ENCODE results near the gene THYN1. TPM values are rescaled to one million over a fixed set of nuclear protein-coding genes. Genes with fewer than 3 reads are reported as not detected.

Gene THYN1
- total and polyA plus RNA-seq, 2 donors (not counting 3 experiments of a cell fraction or from before 2014, with no cell fraction given) = 35.7 to 38.0 TPM

GRCh38 chr11:134231958-134232659 is 21.0 kb downstream of the THYN1 start:
- Histone ChIP-seq H3K4me1 (ENCODE audit: control insufficient read depth, extremely low read depth, insufficient read depth, low read length) (peaks cover 23% of the 10 kb centered on the region), H3K27me3 (ENCODE audit: control insufficient read depth in 2 of 2, insufficient read depth in 2 of 2, low read length in 2 of 2) (no peaks in the 10 kb centered on the region), H3K9ac (replicated peaks; ENCODE audit: extremely low read depth, insufficient read depth, low read length) (no peak overlapping the region), H3K4me2 (ENCODE audit: insufficient read depth, low read length) (no peak overlapping the region), H3K79me2 (ENCODE audit: control insufficient read depth, insufficient read depth, low read length) (peaks cover 48% of the 10 kb centered on the region), H2AFZ (ENCODE audit: low read depth, low read length) (no peak overlapping the region), H4K20me1 (replicated peaks; ENCODE audit: control insufficient read depth, extremely low read depth, insufficient read depth, low read length) (no peaks in the 10 kb centered on the region), H3K9me3 (replicated peaks; ENCODE audit: control insufficient read depth, insufficient read depth, low read length) (no peaks in the 10 kb centered on the region), H3K36me3 (ENCODE audit: control insufficient read depth in 2 of 2, extremely low read depth in 1 of 2, insufficient read depth in 2 of 2, low read length in 2 of 2) (peaks cover 0 to 5% of the 10 kb centered on the region in 2 experiments), H3K9me1 (replicated peaks; ENCODE audit: control insufficient read depth, extremely low read depth, insufficient read depth, low read length) (no peaks in the 10 kb centered on the region), H3K27ac (ENCODE audit: insufficient read depth, low read depth, low read length) (no peak overlapping the region), H3K4me3 (replicated peaks in 1 of 3; ENCODE audit: insufficient read depth in 1 of 3, low read depth in 1 of 3, low read length in 3 of 3) (no peak overlapping the region)
- TF ChIP-seq MAX (IDR thresholded peaks at IDR 0.05; ENCODE audit: insufficient read depth, insufficient read length) = no peak
- TF ChIP-seq POLR2AphosphoS5 (IDR thresholded peaks at IDR 0.05; ENCODE audit: insufficient read depth, low read depth, low read length) = no peak
- TF ChIP-seq FOS (IDR thresholded peaks at IDR 0.05; ENCODE audit: borderline replicate concordance, insufficient read depth, low read length) = no peak
- TF ChIP-seq GATA2 (IDR thresholded peaks at IDR 0.05; ENCODE audit: insufficient read depth, insufficient read length, low read depth, low read length) = no peak
- TF ChIP-seq MYC (IDR thresholded peaks at IDR 0.05; ENCODE audit: low read depth, low read length) = no peak
- TF ChIP-seq JUN (IDR thresholded peaks at IDR 0.05; ENCODE audit: borderline replicate concordance, insufficient read depth, insufficient read length, low read depth) = no peak
- no peak for TF ChIP-seq EZH2 (IDR thresholded peaks at IDR 0.05; ENCODE audit: borderline replicate concordance, low read depth, low read length, severe bottlenecking)
- no peak for TF ChIP-seq CTCF (IDR thresholded peaks at IDR 0.05; ENCODE audit: extremely low read depth in 1 of 2, insufficient read depth in 1 of 2, low read depth in 1 of 2, low read length in 2 of 2)
- TF ChIP-seq POLR2A (IDR thresholded peaks at IDR 0.05; ENCODE audit: low read depth, low read length) = no peak
- FAIRE-seq (peak; percentile 55), DNase-seq (ENCODE audit: low read depth, low spot score) (no peak)
- POLR2A ChIA-PET = no interaction called here
- CTCF ChIA-PET = interaction anchor here (1.4 kb wide), 1 partner anchor 12 kb away, joined by 4 read pairs; no protein-coding TSS in a partner anchor
- BruUV-seq (replicated peaks) = no TSS peak
- intact Hi-C loops (cut with micrococcal nuclease) (no loop called here), dilution Hi-C loops (cut with MboI; ENCODE audit: extremely low pct_ligation_motif_present, low sequenced_read_pairs) (no loop called here)

All from endothelial cell of umbilical vein (primary cell).